GM18873 (cell line): ENCODE data around the gene FSIP2.
"Not testable (repeated sequence)": the region's sequence is repeated elsewhere in the genome, so short reads cannot be mapped to it uniquely, and the experiment has no call there.

Experiments
- ATAC-seq: cut with Tn5 transposase; IDR thresholded peaks from one replicate; pipeline ENCODE4 v1.9.1; 2021; ENCODE audit warnings: mild to moderate bottlenecking, moderate library complexity, moderate number of reproducible peaks; ENCODE audit not compliant: unreplicated experiment, low FRiP score

FSIP2 gene

GRCh38 chr2:185806783-185807182 is 68.2 kb downstream of the FSIP2 start:
- ATAC-seq = no peak

GRCh38 chr2:185807351-185807750 is 68.7 kb downstream of the FSIP2 start:
- ATAC-seq = no peak

GRCh38 chr2:185811580-185811979 is 73.0 kb downstream of the FSIP2 start:
- ATAC-seq = no peak

- no peak for ATAC-seq
These were observed 75.1 kb downstream of the FSIP2 start for GRCh38 chr2:185813707-185814106.

GRCh38 chr2:185817991-185818390 is 79.4 kb downstream of the FSIP2 start:
- no peak for ATAC-seq

- ATAC-seq = no peak
These were observed 82.9 kb downstream of the FSIP2 start for GRCh38 chr2:185821467-185821866.

GRCh38 chr2:185823773-185824172 is 85.2 kb downstream of the FSIP2 start:
- ATAC-seq = no peak

GRCh38 chr2:185825557-185825956 is 87.0 kb downstream of the FSIP2 start:
- ATAC-seq = no peak

- no peak for ATAC-seq
These were observed 89.7 kb downstream of the FSIP2 start for GRCh38 chr2:185828326-185828725.

- no peak for ATAC-seq
These were observed 95.3 kb downstream of the FSIP2 start for GRCh38 chr2:185833864-185834263.

- no peak for ATAC-seq
These were observed 97.4 kb downstream of the FSIP2 start for GRCh38 chr2:185835974-185836373.

- no peak for ATAC-seq
These were observed 116.3 kb downstream of the FSIP2 start for GRCh38 chr2:185854885-185855284.

- ATAC-seq = no peak
These were observed 119.1 kb downstream of the FSIP2 start for GRCh38 chr2:185857691-185858090.

GRCh38 chr2:185859506-185859905 is 120.9 kb downstream of the FSIP2 start:
- no peak for ATAC-seq

GRCh38 chr2:185860321-185860720 is 121.7 kb downstream of the FSIP2 start:
- ATAC-seq = no peak

- no peak for ATAC-seq
These were observed 124.2 kb downstream of the FSIP2 start for GRCh38 chr2:185862657-185863398.

GRCh38 chr2:185864468-185865260 is 126.1 kb downstream of the FSIP2 start:
- ATAC-seq = not testable (repeated sequence)

- ATAC-seq = no peak
These were observed 136.7 kb downstream of the FSIP2 start for GRCh38 chr2:185875136-185875931.

- ATAC-seq = no peak
These were observed 137.6 kb downstream of the FSIP2 start for GRCh38 chr2:185876234-185876633.

- no peak for ATAC-seq
These were observed 141.8 kb downstream of the FSIP2 start for GRCh38 chr2:185880396-185880795.
